Myocyte (in vitro differentiated cells): ENCODE data around the gene LAMB4. TPM values are rescaled to one million over a fixed set of nuclear protein-coding genes. Genes with fewer than 3 reads are reported as not detected.

Source experiments
- DNase-seq: peaks from one replicate; pipeline ENCODE4 v3.0.0-alpha.2; 2012; ENCODE audit warnings: low read depth
- total RNA-seq: library from RNA; depleted of rRNA; stranded (reverse); fragments of >200 nt; gene quantifications from 2 replicates; pipeline ENCODE4 v1.2.3, GENCODE V29; 2014

The LAMB4 gene
- total RNA-seq, 1 donor from 2014 or later: not detected

DNA sequence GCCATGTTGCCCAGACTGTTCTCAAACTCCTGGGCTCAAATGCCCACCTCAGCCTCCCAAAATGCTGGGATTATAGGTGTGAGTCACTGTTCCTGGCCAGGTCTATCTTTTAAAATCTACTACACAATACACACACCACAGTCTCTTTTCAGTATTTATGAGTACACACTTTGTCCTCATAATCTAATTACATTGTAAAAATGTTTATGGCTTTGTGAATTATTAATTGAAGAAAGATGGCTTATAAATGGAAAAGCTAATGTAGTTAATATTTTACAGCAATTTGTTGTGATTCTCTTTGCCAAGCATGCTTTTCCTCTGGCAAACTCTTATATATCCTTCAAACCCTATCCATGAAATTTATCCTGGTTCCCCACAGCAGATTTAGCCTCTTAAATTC is 22.0 kb downstream of the LAMB4 start:
- DNase-seq: no peak

GRCh38 chr7:108104324-108104723 is 25.8 kb downstream of the LAMB4 start:
- no peak for DNase-seq

DNA sequence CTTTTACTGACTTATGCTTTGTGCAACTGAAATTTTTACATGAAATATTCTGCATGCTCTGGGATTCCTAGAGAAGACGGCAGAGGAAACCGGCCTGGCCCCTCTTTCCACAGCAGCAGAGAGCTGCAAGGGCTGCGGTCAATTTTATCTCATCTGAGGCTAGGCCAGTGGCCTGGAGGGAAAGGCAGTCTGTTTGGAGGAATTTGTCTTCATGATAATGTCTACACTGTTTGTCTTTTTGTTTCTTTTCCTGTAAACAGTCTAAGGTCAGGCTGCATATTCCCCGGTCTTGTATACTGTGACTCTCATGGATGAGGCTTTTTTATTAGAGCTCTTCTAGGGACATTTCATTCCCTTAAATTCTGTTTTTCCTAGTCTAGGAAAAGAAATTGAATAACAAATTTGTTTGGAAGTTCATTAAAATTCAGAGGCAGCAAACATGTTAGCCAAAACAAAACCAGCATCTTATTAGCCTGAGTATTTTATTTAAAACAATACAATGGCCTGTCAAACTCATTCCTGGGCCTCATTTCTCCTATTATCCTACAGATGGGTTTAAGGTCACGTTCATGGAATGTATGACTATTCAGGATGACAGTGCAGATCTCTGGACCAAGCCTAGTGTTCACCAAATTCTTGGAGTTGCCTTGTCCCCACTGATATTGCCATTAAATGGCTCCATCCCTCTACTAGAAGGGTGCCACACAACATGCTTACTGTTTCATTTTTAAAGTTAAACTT is 26.4 kb downstream of the LAMB4 start:
- DNase-seq: no peak

- DNase-seq: no peak
Measured at GRCh38 chr7:108102671-108103312, 27.4 kb downstream of the LAMB4 start.

- no peak for DNase-seq
Measured at GRCh38 chr7:108101759-108102158, 28.4 kb downstream of the LAMB4 start.

DNA sequence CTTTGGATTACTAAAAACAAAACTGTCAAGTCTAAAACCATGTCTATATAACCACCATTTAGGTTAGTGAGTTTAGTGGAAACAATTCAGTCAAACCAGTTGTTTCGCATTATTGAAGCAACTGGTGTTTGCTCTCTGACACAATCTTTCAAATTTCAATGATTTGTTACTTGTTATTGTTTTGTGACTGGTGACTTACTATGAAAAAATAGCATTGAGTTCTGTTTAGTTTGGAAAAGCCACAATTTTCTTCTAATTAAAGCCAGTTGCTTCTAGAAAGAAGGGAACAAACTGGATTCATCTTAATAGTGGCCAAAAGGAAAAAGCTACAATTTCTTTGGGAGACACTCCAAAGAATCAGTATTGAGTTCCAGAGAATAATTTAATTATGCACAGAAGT is 30.4 kb downstream of the LAMB4 start:
- no peak for DNase-seq

- no peak for DNase-seq
Measured at GRCh38 chr7:108097703-108098102, 32.5 kb downstream of the LAMB4 start.

DNA sequence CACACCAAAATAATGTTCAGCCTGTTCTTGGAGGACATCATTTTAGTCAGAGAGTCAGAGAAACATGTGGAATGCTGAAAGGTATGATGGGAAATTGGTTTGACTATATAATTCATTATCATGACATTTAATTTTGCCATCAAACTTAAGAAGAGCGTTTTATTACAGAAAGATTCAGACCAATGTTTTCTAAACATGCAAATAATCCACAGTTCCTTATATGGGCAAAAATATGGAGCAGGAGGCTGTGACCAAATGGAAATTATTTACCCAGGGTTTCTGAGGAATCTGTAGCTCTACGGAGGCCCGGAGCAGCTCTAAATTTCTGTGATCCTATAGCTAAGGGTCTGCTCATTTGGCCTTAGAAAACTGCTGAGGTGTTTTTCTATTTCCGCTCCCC is 33.2 kb downstream of the LAMB4 start:
- no peak for DNase-seq

DNA sequence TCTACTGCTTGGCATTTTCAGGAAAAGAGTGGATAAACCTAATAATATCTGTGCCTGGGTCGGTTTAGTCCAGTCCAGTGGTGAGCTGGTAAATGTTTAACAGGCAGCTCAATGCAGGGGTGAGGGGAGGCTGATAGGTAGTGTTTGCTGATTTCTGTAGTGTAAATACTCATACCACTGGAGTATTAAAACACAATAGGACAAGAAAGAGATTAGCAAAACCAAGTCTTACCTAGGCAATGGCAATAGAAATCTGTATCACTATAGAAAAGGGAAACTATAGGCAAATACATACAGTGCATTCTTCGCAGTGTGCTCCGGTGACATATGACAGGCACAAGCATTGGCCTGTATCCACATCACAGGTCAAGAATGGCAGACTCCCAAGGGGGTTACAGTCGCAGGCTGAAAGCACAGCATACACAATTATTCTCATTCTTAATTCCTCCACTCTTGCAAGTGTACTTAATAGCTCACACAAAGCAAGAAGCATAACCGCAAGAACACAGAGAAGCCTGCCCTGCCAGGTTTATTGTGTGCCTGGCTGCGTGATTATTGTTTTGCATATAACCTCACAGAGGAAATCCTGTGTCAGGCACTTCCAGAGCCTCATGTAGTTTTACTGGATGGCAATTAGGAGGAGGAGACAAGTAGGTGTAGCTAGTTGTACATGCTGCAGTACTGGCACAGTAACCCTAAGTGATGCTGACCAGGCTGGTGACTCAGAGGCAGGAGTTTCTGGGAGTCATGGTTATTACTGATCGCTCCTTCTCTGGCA is 35.0 kb downstream of the LAMB4 start:
- peak; percentile 75 for DNase-seq

DNA sequence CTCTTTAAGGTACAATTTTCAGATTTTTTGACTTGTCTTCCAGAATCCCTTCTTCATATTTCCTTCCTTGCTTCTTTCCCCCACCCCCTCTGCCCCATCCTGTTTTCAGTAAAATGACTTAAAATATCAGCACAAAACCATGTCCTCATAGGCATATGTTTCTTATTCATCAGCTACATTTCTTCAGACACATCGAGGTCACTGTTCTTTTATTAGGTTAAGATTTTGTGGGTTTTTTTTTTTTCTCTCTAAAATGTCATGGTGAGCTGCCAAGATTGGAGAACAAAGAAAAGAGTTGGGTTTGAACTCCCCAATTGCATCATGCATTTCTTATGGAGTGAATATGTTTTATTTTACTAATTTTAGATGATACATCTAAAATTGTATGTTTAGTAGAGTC is 35.8 kb downstream of the LAMB4 start:
- peak; percentile 74 for DNase-seq

GRCh38 chr7:108093851-108094331 is 36.3 kb downstream of the LAMB4 start:
- DNase-seq: peak; percentile 43

- DNase-seq: peak; percentile 8
Measured at GRCh38 chr7:108093341-108093740, 36.8 kb downstream of the LAMB4 start.

GRCh38 chr7:108091461-108091831 is 38.7 kb downstream of the LAMB4 start:
- DNase-seq: no peak

DNA sequence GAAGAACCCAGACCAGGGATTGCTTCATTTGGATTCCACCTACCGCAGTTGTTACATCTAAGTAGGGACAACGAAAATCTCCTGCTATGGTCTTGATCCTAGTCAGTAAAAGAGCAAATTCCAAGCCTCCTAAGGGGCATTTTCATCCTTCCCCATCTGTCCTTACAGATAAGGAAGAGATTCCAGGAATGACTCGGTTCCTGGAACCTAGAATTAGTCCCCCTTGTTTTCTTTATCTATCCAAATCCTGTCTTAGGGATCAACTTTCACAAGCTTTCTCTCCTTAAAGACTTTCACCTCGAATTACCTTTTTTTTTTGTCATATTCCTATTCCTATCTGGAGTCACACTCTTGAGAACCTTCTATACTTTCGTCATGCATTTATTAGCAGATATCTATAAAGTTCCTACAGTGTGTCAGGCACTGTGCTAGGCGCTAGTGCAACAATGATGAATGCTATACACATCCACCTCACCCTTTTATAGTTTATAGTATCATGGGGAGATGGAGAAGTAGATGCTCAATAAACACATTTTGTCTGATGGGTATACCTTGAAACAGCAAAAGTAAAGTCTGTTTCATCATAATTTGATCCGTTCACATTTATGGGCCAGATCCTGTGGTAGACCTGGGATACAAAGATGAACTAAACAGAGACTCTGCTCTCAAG is 39.2 kb downstream of the LAMB4 start:
- no peak for DNase-seq

DNA sequence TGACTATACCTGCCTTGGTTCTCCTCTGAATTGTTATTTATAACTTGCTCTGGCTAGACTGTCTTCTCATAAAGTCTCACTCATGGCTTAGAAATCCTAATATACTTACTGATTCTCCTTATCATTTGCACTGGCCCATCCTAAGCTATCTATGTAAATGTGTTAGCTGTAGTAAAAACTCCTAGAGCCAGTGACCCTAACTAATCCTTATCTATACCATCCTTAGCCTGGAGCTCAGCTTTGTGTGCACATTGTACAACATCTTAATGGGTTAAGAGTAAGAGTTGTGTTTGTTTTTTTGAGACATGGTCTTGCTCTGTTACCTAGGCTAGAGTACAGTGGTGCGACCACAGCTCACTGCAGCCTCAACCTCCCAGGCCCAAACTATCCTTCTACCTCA is 40.8 kb downstream of the LAMB4 start:
- no peak for DNase-seq

GRCh38 chr7:108088729-108089128 is 41.4 kb downstream of the LAMB4 start:
- DNase-seq: no peak

GRCh38 chr7:108087778-108088177 is 42.4 kb downstream of the LAMB4 start:
- no peak for DNase-seq

GRCh38 chr7:108086962-108087361 is 43.2 kb downstream of the LAMB4 start:
- DNase-seq: peak; percentile 72

GRCh38 chr7:108086546-108086945 is 43.6 kb downstream of the LAMB4 start:
- DNase-seq: no peak

- DNase-seq: peak; percentile 92
Measured at GRCh38 chr7:108083980-108084379, 46.2 kb downstream of the LAMB4 start.
